Hepatocyte (in vitro differentiated cells): ENCODE results near the gene FGF12. TPM values are rescaled to one million over a fixed set of nuclear protein-coding genes. Genes with fewer than 3 reads are reported as not detected.
"Not testable (repeated sequence)": the region's sequence is repeated elsewhere in the genome, so short reads cannot be mapped to it uniquely, and the experiment has no call there.

Source experiments
- DNase-seq: peaks from one replicate; pipeline ENCODE4 v3.0.0-alpha.2; 2016; ENCODE audit warnings: low spot score
- H2AFZ ChIP-seq: fragments of 200-600 bp; sonication (generic); 2 replicates; pipeline ENCODE4 v1.6.0; 2016; ENCODE audit warnings: antibody characterized with exemption, mild to moderate bottlenecking
- H3K27ac ChIP-seq: fragments of 200-600 bp; sonication (generic); 2 replicates; pipeline ENCODE4 v1.5.1; 2016; ENCODE audit warnings: mild to moderate bottlenecking
- H3K27me3 ChIP-seq: fragments of 200-600 bp; sonication (generic); 2 replicates; pipeline ENCODE4 v1.6.1; 2016
- H3K36me3 ChIP-seq: fragments of 200-600 bp; sonication (generic); replicated peaks from 2 replicates; pipeline ENCODE4 v1.5.1; 2016; ENCODE audit warnings: low read depth; ENCODE audit not compliant: insufficient read depth
- H3K4me1 ChIP-seq: fragments of 200-600 bp; sonication (generic); 2 replicates; pipeline ENCODE4 v1.5.1; 2016; ENCODE audit warnings: mild to moderate bottlenecking, moderate library complexity; ENCODE audit not compliant: insufficient read depth
- H3K4me2 ChIP-seq: fragments of 200-600 bp; sonication (generic); 2 replicates; pipeline ENCODE4 v1.6.0; 2016
- H3K4me3 ChIP-seq: fragments of 200-600 bp; sonication (generic); 2 replicates; pipeline ENCODE4 v1.5.1; 2016; ENCODE audit warnings: mild to moderate bottlenecking
- H3K79me2 ChIP-seq: fragments of 200-600 bp; sonication (generic); 2 replicates; pipeline ENCODE4 v1.6.0; 2017; ENCODE audit warnings: mild to moderate bottlenecking
- H3K9me2 ChIP-seq: fragments of 200-600 bp; sonication (generic); replicated peaks from 2 replicates; pipeline ENCODE4 v1.6.0; 2017; ENCODE audit warnings: mild to moderate bottlenecking; ENCODE audit not compliant: insufficient read depth
- H3K9me3 ChIP-seq: fragments of 200-600 bp; sonication (generic); 2 replicates; pipeline ENCODE4 v1.5.1; 2016; ENCODE audit warnings: low read depth, mild to moderate bottlenecking
- H4K20me1 ChIP-seq: fragments of 200-600 bp; sonication (generic); 2 replicates; pipeline ENCODE4 v1.6.0; 2016; ENCODE audit warnings: mild to moderate bottlenecking; ENCODE audit not compliant: insufficient read depth, poor library complexity, severe bottlenecking
- CTCF ChIP-seq: fragments of 200-600 bp; sonication (generic); IDR thresholded peaks from 2 replicates; pipeline ENCODE4 v1.5.1; 2016; ENCODE audit warnings: antibody characterized with exemption, mild to moderate bottlenecking; ENCODE audit not compliant: poor library complexity
- EZH2 ChIP-seq: fragments of 200-600 bp; sonication (generic); IDR thresholded peaks from 2 replicates; pipeline ENCODE4 v1.6.1; 2016; ENCODE audit warnings: antibody characterized with exemption, mild to moderate bottlenecking, borderline replicate concordance
- EZH2phosphoT487 ChIP-seq: fragments of 200-600 bp; sonication (generic); IDR thresholded peaks from one replicate; pipeline ENCODE4 v1.6.1; 2018; ENCODE audit warnings: antibody characterized with exemption, mild to moderate bottlenecking, low read depth, moderate library complexity; ENCODE audit not compliant: unreplicated experiment, severe bottlenecking
- WGBS: methylation state at CpG from one replicate; pipeline ENCODE4 v1.1.6; 2016; ENCODE audit warnings: low lambda C conversion rate; ENCODE audit errors: missing lambda C conversion rate; 5-methylcytosine and 5-hydroxymethylcytosine counted together
- polyA plus RNA-seq: library from polyadenylated mRNA; unstranded; fragments of >200 nt; fragmentation: Nextera tagmentation; extraction: Ambion mirVana; gene quantifications from 2 replicates; pipeline ENCODE4 v1.2.1, GENCODE V29; 2016
- total RNA-seq: library from RNA; depleted of rRNA; stranded (reverse); fragments of >200 nt; gene quantifications from 2 replicates; pipeline ENCODE4 v1.2.3, GENCODE V29; 2014

FGF12 gene
- total RNA-seq (2.1 and 4.9 TPM in 2 replicates), polyA plus RNA-seq (1.6 and 2.1 TPM in 2 replicates)

GRCh38 chr3:192727032-192727847, at the start of gene FGF12:
TSS of gene FGF12 (minus strand) at chr3:192727541.
- H3K27ac ChIP-seq = no peak within 1 kb of the TSS
- peak within 1 kb of the TSS; percentile 77 for H3K4me2 ChIP-seq
- peaks cover 6% of the 10 kb centered on the region for H3K27me3 ChIP-seq
- no peaks in the 10 kb centered on the region for H3K9me3 ChIP-seq
- TF ChIP-seq EZH2 (no peak), CTCF (no peak), EZH2phosphoT487 (no peak)
- H3K9me2 ChIP-seq = no peaks in the 10 kb centered on the region
- no peaks in the 10 kb centered on the region for H4K20me1 ChIP-seq
- no peaks in the 10 kb centered on the region for H3K36me3 ChIP-seq
- WGBS = 4% methylated on average over 35 of the region's 36 CpGs
- peak within 1 kb of the TSS; percentile 10 for H2AFZ ChIP-seq
- H3K4me3 ChIP-seq = no peak within 1 kb of the TSS
- peak; percentile 89 for DNase-seq
- no peaks in the 10 kb centered on the region for H3K4me1 ChIP-seq
- H3K79me2 ChIP-seq = no peaks in the 10 kb centered on the region

- not testable (repeated sequence) for H3K4me2 ChIP-seq, H3K4me3 ChIP-seq, H3K36me3 ChIP-seq, H3K4me1 ChIP-seq, H2AFZ ChIP-seq, H3K9me2 ChIP-seq, H4K20me1 ChIP-seq, H3K79me2 ChIP-seq, DNase-seq, H3K9me3 ChIP-seq, H3K27me3 ChIP-seq, H3K27ac ChIP-seq
- 72% methylated on average over 4 of the region's 4 CpGs for WGBS
Observed at GRCh38 chr3:192774341-192774740, 47.0 kb upstream of the FGF12 start.

- Histone ChIP-seq H3K27ac (no peak overlapping the region), H4K20me1 (no peaks in the 10 kb centered on the region), H3K9me2 (no peaks in the 10 kb centered on the region), H2AFZ (no peak overlapping the region), H3K27me3 (no peaks in the 10 kb centered on the region), H3K9me3 (no peaks in the 10 kb centered on the region), H3K4me1 (no peaks in the 10 kb centered on the region), H3K4me2 (no peak overlapping the region), H3K36me3 (no peaks in the 10 kb centered on the region), H3K4me3 (no peak overlapping the region), H3K79me2 (no peaks in the 10 kb centered on the region)
- WGBS = 43% methylated on average over 5 of the region's 5 CpGs
- peak; percentile 61 for DNase-seq
- TF ChIP-seq CTCF (peak; percentile 55), EZH2 (no peak)
Observed at GRCh38 chr3:192772240-192772894, 45.0 kb upstream of the FGF12 start.

- WGBS = 72% methylated on average over 7 of the region's 7 CpGs
- H3K9me3 ChIP-seq = no peaks in the 10 kb centered on the region
Observed at GRCh38 chr3:192758654-192759053, 31.3 kb upstream of the FGF12 start.

More at GRCh38 chr3:192758654-192759053, 31.3 kb upstream of the FGF12 start:
- DNase-seq = no peak
- TF ChIP-seq EZH2phosphoT487 (no peak), EZH2 (no peak), CTCF (no peak)
- H3K79me2 ChIP-seq = no peaks in the 10 kb centered on the region
- no peak overlapping the region for H2AFZ ChIP-seq
- no peak overlapping the region for H3K4me3 ChIP-seq
- no peaks in the 10 kb centered on the region for H3K9me2 ChIP-seq
- no peak overlapping the region for H3K27ac ChIP-seq
- no peaks in the 10 kb centered on the region for H4K20me1 ChIP-seq
- H3K4me1 ChIP-seq = no peaks in the 10 kb centered on the region
- no peaks in the 10 kb centered on the region for H3K36me3 ChIP-seq
- H3K27me3 ChIP-seq = no peaks in the 10 kb centered on the region
- no peak overlapping the region for H3K4me2 ChIP-seq
